MM.1S (cell line): Measurements from ENCODE around the gene IER2.

Experiments used
- CTCF ChIP-seq: fragments of 300-600 bp; sonication (generic); IDR thresholded peaks from 2 replicates; pipeline ENCODE4 v1.5.1; 2016; ENCODE audit warnings: antibody characterized with exemption, low read length, mixed read lengths
- EZH2 ChIP-seq: fragments of 300-600 bp; sonication (generic); optimal IDR thresholded peaks from 2 replicates; pipeline ENCODE3; 2017; ENCODE audit warnings: low read depth, mild to moderate bottlenecking, antibody characterized with exemption, low read length, mixed read lengths
- EZH2phosphoT487 ChIP-seq: fragments of 300-600 bp; sonication (generic); IDR thresholded peaks from 2 replicates; pipeline ENCODE4 v1.6.1; 2018; ENCODE audit warnings: antibody characterized with exemption, low read length

GRCh38 chr19:13151605-13152355 lies 1.6 kb downstream of the IER2 start:
- TF ChIP-seq EZH2 (no peak), CTCF (no peak), EZH2phosphoT487 (no peak)
